Left lobe of liver (tissue), 2 donors: ENCODE measurements around the gene SIGLEC1. TPM values are rescaled to one million over a fixed set of nuclear protein-coding genes. Genes with fewer than 3 reads are reported as not detected.

Source experiments
- ATAC-seq: fragments of 200-7000 bp; cut with Tn5 transposase; one replicate; pipeline ENCODE4 v1.9.1; 2020; ENCODE audit warnings: mild to moderate bottlenecking, moderate library complexity
- DNase-seq: peaks from one replicate; pipeline ENCODE4 v3.0.0-alpha.2; 2020; ENCODE audit warnings: low spot score
- total RNA-seq: library from RNA; stranded (reverse); gene quantifications from one replicate; pipeline ENCODE4 v1.2.1, GENCODE V29; 2021
- donor health status: DM: no; HTN: no; CAD: no; lungs with moderate emphysema.
- donor health status: DM: no; HTN: yes; CAD: no.

The SIGLEC1 gene
- 5.9 TPM for total RNA-seq

GRCh38 chr20:3712279-3712873 lies at the start of gene SIGLEC1:
TSS of gene SIGLEC1 (minus strand) at chr20:3712600. CDS start at chr20:3707128, 5,472 bp downstream.
- DNase-seq (no peak), ATAC-seq (peak; percentile 30)

DNA sequence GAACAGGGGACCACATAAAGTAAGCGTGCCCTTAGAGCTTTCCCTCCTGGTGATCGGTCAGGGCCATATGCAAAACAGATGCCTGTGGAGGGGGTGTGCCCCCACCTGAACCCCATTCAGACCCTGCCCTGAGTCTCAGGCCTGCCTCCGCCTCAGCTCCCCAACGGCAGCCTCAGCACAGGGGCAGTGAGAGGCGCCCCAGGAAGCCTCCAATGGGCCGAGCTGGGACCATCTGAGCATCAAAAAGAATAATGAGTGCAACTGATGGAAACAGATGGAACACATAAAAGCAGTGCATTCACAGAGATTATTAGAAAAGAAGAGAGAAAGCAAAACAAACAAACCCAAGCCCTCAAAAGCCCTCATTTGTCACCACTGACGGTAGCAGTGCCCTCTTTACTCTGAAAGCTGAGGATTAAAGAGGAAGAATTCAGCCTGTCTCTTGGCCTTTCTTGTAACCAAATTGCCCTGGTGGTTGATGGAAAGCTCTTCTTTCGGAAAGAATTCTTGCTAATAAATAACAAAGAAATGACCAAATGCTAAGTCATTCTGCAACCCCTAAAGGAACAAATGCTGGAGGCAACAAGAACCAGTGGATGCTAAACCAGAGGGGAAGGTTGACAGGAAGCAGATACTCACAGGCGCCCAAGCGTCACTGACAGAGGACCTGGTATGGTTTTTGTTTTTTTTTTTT lies 48.4 kb upstream of the SIGLEC1 start:
- DNase-seq (no peak), ATAC-seq (no peak)

- ATAC-seq: no peak
- DNase-seq: no peak
These were observed 47.5 kb upstream of the SIGLEC1 start for GRCh38 chr20:3759884-3760283.

- ATAC-seq: no peak
- DNase-seq: no peak
These were observed 47.0 kb upstream of the SIGLEC1 start for GRCh38 chr20:3759316-3759823.

GRCh38 chr20:3758566-3758965 lies 46.2 kb upstream of the SIGLEC1 start:
- ATAC-seq (no peak), DNase-seq (no peak)

DNA sequence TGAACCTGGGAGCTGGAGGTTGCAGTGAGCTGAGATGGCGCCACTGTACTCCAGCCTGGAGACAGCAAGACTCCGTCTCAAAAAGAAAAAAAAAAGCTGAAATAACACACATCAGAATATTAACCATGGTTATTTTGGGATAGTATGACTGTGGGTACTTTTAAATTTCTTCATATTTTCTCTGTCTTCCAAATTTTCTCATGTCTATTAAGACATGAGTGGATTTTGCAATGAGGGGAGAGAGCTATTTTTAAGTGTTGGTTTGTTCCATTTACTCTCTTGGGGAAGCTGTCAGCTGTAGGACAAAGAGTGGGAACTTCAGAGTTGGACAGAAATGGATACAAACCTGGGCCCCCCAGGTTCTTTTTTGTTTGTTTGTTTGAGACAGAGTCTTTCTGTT lies 44.9 kb upstream of the SIGLEC1 start:
- ATAC-seq (no peak), DNase-seq (no peak)

DNA sequence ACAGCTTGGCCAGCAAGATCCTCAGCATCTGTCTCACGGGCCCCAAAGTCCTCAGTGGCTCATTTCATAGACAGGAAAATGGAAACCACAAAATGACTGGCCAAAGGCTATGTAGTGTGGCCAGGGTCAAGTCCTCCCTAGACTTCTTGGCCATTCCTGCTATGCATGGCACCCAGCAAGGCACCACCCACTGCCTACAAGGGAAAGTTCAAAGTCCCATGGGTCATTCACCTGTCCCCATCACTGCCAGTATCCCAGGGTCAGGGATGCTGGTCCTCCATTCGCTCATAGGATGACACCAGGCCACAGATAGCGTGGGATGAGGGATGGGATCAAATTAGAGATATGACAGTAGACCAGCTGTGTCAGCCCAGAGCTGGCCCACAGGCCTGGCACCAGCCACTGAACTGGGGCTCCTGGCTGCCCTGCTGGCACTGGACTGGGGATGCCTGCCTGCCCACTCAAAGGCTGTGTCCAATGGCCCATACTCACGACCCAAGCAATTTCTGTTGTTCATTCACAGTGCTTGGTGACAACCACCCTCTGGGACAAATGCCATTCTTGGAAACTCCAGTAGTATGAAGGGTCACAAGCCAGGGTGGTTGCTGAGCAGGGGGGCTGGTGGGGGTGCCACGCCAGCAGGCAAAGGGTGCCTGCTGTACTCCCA lies 43.5 kb upstream of the SIGLEC1 start:
- ATAC-seq (peak; percentile 31), DNase-seq (no peak)

- ATAC-seq: no peak
These were observed 42.9 kb upstream of the SIGLEC1 start for GRCh38 chr20:3755269-3755668.

GRCh38 chr20:3754276-3754630 lies 41.9 kb upstream of the SIGLEC1 start:
- ATAC-seq (no peak), DNase-seq (no peak)

More at GRCh38 chr20:3755269-3755668, 42.9 kb upstream of the SIGLEC1 start:
- DNase-seq: no peak

DNA sequence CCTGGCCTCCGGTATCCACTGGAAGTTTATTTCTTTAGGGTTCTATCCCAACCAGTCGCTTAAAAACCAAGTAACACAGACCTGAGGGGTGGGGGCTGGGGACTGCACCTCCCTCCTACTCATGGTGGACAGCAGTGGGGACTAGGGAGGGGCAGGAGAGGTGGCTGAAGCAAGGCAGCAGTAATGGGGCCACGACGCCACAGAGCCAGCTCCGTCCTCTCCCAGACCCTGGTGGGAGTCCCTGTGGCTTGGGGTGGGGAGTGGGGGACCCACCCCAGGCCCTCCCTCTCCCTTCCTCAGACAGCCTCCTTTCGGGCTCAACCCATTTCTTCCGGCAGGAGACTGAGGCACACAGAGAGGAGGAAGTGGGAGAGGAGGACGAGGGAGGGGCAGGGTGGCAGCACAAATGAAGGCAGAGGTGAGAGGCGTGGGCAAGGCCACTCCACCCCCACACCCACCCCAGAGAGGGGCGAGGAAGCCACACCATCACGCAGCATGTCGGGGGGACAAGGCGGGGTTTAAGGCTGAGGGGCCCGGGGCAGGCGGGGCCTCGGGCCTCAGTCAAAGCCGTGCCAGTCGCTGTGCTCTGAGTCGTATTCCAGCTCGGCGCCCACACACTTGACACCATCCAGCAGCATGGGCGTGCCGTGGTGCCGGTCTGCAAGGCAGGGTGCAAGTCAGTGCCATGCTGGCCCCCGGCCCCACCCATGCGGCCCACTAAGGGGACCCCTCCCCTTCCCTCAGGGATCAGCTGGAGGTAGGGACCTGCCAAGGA lies 41.3 kb upstream of the SIGLEC1 start:
- no peak for DNase-seq

GRCh38 chr20:3753098-3753497 lies 40.7 kb upstream of the SIGLEC1 start:
- DNase-seq: no peak
- ATAC-seq: peak; percentile 63

More for the DNA sequence above, 41.3 kb upstream of the SIGLEC1 start:
- ATAC-seq: no peak

- DNase-seq (no peak), ATAC-seq (peak; percentile 55)
These were observed 40.0 kb upstream of the SIGLEC1 start for GRCh38 chr20:3752386-3752759.

- peak; percentile 72 for DNase-seq
- ATAC-seq: peak; percentile 73
These were observed 39.4 kb upstream of the SIGLEC1 start for GRCh38 chr20:3751675-3752385.

DNA sequence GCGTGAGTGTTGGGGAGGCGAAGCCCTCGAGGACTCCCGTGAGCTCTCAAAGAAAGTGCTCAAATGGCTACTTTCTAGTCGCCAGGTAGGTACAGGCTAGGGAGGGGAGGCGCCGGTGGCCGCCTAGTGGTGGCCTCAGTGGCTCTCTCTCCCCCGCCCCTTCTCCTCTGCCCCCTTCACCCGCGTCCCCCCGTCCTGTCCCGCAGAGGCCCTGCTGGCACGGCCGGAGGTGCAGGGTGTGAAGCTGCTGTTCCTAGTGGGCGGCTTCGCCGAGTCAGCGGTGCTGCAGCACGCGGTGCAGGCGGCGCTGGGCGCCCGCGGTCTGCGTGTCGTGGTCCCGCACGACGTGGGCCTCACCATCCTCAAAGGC lies 38.9 kb upstream of the SIGLEC1 start:
- ATAC-seq (no peak), DNase-seq (no peak)

DNA sequence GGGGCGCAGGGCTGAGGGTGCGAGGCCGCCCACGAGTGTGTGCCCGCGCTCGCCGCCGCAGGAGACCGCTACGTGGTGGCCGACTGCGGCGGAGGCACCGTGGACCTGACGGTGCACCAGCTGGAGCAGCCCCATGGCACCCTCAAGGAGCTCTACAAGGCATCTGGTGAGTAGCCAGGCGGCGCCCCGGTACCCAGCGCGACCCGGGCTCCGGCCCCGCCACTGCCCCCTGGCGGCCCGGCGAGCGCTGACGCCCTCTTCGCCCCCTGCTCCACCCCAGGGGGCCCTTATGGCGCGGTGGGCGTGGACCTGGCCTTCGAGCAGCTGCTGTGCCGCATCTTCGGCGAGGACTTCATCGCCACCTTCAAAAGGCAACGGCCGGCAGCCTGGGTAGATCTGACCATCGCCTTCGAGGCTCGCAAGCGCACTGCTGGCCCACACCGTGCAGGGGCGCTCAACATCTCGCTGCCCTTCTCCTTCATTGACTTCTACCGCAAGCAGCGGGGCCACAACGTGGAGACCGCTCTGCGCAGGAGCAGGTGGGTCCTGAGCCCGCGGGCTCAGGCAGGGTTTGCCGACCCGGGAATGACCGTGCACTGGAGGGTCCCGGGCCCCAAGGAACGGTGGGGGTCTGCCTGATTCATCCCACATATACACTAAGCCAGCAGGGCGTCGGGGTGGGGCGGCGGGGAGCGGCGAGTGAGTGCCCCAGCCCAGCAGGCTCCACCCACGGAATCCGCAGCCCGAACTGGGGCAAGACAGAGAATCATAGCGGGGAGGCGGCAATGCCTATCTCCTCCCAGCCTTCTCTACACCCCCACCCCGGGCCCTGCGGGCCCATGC lies 37.5 kb upstream of the SIGLEC1 start:
- DNase-seq (no peak), ATAC-seq (peak; percentile 9)

- DNase-seq (no peak), ATAC-seq (no peak)
These were observed 36.8 kb upstream of the SIGLEC1 start for GRCh38 chr20:3749087-3749688.

DNA sequence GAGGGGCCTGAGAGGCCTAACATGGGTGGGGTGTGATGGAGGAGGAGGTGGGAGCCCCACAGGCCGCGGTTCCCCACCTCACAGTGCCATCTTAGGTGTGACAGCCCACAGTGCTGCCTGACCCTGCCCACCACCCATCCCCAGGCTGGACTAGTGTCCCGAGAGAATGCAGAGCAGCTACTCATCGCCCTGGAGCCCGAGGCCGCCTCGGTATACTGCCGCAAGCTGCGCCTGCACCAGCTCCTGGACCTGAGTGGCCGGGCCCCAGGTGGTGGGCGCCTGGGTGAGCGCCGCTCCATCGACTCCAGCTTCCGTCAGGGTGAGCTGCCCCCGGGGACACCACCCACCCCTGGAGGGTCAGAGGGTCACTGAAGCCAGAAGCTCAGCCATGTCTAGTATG lies 35.7 kb upstream of the SIGLEC1 start:
- no peak for ATAC-seq
- DNase-seq: no peak

- ATAC-seq: no peak
- no peak for DNase-seq
These were observed 35.1 kb upstream of the SIGLEC1 start for GRCh38 chr20:3747471-3747870.

GRCh38 chr20:3745686-3746173 lies 33.3 kb upstream of the SIGLEC1 start:
- DNase-seq: no peak
- no peak for ATAC-seq
